ENCODE results near the gene TOMM70.

GRCh38 chr3:100333051-100333450 is 67.8 kb downstream of the TOMM70 start:
- TF ChIP-seq CTCF (IDR thresholded peaks at IDR 0.05; ENCODE audit: low read length) (no peak), EZH2 (IDR thresholded peaks at IDR 0.05; ENCODE audit: borderline replicate concordance, low read length) (no peak)
